Mucosa of descending colon (tissue), 3 donors: ENCODE measurements around the gene GNAO1. TPM values are rescaled to one million over a fixed set of nuclear protein-coding genes. Genes with fewer than 3 reads are reported as not detected.

Experiments used
- ATAC-seq: fragments of 200-7000 bp; cut with Tn5 transposase; one replicate; pipeline ENCODE4 v1.9.1; 2020; ENCODE audit warnings: mild to moderate bottlenecking, moderate library complexity
- DNase-seq, 3 donors: peaks; one replicate each; pipeline ENCODE4 v3.0.0-alpha.2; 2020
- H3K36me3 ChIP-seq: fragments of 200-600 bp; one replicate; pipeline ENCODE4 v1.8.0; 2021; ENCODE audit warnings: low read depth, mild to moderate bottlenecking
- H3K4me1 ChIP-seq: fragments of 200-600 bp; one replicate; pipeline ENCODE4 v1.8.0; 2021; ENCODE audit warnings: low read depth, mild to moderate bottlenecking
- H3K4me3 ChIP-seq: fragments of 200-600 bp; one replicate; pipeline ENCODE4 v1.8.0; 2021; ENCODE audit warnings: mild to moderate bottlenecking
- H3K9me3 ChIP-seq: fragments of 200-600 bp; one replicate; pipeline ENCODE4 v1.8.0; 2021; ENCODE audit warnings: mild to moderate bottlenecking
- intact Hi-C, 2 donors: fragments of 100-400 bp; cut with DNase I in 1 of 2; cut with micrococcal nuclease in 1 of 2; formaldehyde crosslinking; loops; one replicate each; pipeline versions ENCODE4 v1.11.0 to v1.11.1; 2022; cut with DNase I, micrococcal nuclease
- total RNA-seq, 3 donors: library from RNA; stranded (reverse); fragmentation: NEBNext Ultra II Directional in 2 of 3; extraction: Animal tissue kit (Norgen Biotek cat#: 25700) in 2 of 3; gene quantifications; one replicate each; pipeline versions ENCODE4 v1.2.1 to v1.2.4, GENCODE V29; 2021 to 2023
- TF ChIP-seq, protein P1 (sequence below): fragments of 200-600 bp; IDR thresholded peaks from one replicate; pipeline ENCODE4 v1.8.0; 2022; ENCODE audit warnings: antibody characterized with exemption, mild to moderate bottlenecking
- donor health status: DM: no; HTN: no; CAD: no; lungs with moderate emphysema.
- donor health status: DM: no; HTN: no; CAD: no.
- donor health status: DM: no; HTN: yes; CAD: no.

The GNAO1 gene
- total RNA-seq, 3 donors from 2014 or later = 8.3 to 113 (median 9.8) TPM

DNA sequence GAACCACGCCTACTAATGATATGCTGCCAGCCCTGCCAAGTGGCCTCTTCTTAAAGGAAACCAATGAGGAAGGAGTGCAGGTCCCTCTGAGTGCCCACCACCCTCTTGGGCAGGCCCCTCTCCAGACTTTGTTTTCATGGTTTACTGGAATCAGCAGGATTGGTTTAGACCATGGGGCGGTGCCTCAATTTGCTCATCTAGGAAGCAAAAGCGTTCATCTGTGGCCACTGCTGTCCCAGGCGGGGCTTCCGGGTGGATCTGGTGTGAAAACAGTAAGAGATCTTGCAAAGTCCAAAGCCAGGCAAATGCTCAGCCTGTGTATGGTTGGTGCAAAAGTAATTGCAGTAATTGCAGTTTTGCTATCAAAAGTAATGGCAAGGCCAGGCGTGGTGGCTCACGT lies 162.7 kb downstream of the GNAO1 start:
- DNase-seq (peak in 2 of 3 donors; percentile 10 to 13), ATAC-seq (no peak)
- TF ChIP-seq, protein P1, sequence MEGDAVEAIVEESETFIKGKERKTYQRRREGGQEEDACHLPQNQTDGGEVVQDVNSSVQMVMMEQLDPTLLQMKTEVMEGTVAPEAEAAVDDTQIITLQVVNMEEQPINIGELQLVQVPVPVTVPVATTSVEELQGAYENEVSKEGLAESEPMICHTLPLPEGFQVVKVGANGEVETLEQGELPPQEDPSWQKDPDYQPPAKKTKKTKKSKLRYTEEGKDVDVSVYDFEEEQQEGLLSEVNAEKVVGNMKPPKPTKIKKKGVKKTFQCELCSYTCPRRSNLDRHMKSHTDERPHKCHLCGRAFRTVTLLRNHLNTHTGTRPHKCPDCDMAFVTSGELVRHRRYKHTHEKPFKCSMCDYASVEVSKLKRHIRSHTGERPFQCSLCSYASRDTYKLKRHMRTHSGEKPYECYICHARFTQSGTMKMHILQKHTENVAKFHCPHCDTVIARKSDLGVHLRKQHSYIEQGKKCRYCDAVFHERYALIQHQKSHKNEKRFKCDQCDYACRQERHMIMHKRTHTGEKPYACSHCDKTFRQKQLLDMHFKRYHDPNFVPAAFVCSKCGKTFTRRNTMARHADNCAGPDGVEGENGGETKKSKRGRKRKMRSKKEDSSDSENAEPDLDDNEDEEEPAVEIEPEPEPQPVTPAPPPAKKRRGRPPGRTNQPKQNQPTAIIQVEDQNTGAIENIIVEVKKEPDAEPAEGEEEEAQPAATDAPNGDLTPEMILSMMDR = no peak
- intact Hi-C loops = no loop called here
- H3K4me1 ChIP-seq = peaks cover 4% of the 10 kb centered on the region
- H3K36me3 ChIP-seq = no peaks in the 10 kb centered on the region
- H3K4me3 ChIP-seq = no peak overlapping the region
- no peaks in the 10 kb centered on the region for H3K9me3 ChIP-seq

DNA sequence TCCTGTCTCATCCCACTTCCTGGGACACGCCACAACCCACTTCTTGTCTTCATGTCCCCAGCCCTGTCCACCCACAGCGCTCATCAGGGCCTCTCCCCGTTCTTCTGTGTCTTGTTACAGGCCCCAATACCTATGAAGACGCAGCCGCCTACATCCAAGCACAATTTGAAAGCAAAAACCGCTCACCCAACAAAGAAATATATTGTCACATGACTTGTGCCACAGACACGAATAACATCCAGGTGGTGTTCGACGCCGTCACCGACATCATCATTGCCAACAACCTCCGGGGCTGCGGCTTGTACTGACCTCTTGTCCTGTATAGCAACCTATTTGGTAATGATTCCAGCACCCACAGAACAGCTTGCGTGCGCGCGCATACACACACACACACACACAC lies 163.5 kb downstream of the GNAO1 start:
- ATAC-seq = no peak
- Histone ChIP-seq H3K4me3 (no peak overlapping the region), H3K36me3 (no peaks in the 10 kb centered on the region), H3K4me1 (peaks cover 4% of the 10 kb centered on the region), H3K9me3 (no peaks in the 10 kb centered on the region)
- intact Hi-C loops = no loop called here
- peak in 1 of 3 donors; percentile 36 for DNase-seq
- TF ChIP-seq, protein P1 = no peak

DNA sequence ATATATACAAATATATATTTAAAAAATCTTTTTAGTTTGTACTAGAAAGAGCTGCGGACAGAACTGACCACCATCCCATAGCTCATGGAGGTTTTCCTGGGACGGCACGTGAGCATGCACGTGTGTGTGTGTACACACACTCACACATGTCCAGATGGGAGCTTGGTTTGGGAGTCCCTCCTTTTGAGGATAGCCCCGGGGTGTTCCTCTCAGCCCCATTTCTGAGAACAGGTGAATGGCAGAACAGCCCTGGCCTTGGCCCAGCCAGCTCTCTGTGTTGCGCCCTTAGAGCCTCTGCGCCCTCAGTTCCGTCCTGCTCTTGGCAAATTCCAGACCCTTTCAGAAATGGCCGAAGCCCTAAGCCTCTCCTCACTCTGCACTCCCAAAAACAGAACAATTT lies 163.9 kb downstream of the GNAO1 start:
- intact Hi-C loops = no loop called here
- TF ChIP-seq, protein P1 = no peak
- peak in 1 of 3 donors; percentile 10 for DNase-seq
- no peak overlapping the region for H3K4me3 ChIP-seq
- peaks cover 4% of the 10 kb centered on the region for H3K4me1 ChIP-seq
- no peak for ATAC-seq
- H3K36me3 ChIP-seq = no peaks in the 10 kb centered on the region
- H3K9me3 ChIP-seq = no peaks in the 10 kb centered on the region

DNA sequence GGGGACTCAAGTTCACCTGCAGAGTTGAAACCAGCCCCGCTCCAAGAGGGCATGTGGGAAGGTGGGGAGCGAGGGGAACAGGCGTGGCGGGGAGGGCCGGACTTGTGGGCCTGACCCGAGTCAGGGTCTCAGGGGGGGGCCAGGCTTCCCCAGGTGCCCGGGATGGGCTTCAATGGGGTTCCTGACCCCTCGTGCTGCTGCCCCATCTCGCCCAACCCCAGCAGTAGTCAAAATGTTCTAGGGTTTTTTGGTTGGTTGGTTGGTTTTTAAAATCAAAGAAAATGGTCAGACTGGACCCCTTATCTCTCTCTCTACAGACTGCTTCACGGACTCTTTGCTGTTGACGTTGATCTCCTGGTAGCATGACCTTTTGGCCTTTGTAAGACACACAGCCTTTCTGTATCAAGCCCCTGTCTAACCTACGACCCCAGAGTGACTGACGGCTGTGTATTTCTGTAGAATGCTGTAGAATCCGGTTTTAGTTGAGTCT lies 164.5 kb downstream of the GNAO1 start:
- no peaks in the 10 kb centered on the region for H3K9me3 ChIP-seq
- TF ChIP-seq, protein P1 = no peak
- DNase-seq (peak in 2 of 3 donors; percentile 27 to 51), ATAC-seq (no peak)
- peaks cover 4% of the 10 kb centered on the region for H3K4me1 ChIP-seq
- intact Hi-C loops = no loop called here
- no peaks in the 10 kb centered on the region for H3K36me3 ChIP-seq
- H3K4me3 ChIP-seq = no peak overlapping the region

DNA sequence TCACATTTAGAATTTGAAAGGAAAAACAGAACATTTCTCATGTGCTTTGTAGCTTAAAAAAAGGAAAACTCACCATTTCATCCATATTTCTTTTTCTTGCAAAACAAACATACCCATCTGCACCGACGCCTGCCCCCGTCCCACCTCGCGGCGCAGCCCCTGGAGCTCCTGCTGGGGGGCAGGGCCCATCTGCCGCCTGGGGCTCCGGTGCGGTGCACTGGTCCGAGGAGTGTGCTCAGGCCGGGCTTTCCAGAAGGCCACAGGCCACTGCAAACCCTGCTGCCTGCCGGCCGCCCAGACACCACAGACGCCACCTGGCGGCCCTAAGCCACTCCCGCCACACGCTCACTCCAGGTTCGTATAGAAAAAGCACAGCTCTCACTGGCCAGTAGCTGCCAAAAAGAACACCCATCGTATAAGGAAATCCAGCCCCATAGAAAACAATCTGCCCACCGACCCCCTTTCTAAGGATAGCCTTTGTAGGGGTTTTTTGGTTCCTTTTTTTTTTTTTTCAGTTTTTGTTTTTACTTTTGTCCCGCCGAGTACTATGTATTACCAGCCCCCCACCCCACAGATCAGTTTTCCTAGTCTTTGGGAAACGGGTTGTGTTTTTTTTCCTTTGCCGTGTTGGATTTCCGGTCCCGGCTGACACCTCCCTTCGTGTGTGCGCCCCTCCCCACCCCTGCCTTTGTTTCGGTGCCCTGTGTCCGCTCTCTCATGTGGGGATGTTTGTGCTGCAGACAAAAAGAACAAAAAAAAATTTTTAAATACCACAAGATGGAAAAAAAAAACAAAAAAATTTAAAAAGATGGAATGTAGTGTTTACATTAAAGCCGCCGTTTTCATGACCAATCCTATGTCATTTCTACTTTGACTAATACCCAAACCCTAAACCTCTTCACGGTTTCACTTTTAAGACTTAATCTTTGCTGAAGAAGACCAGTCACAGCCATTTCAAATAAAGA lies 165.3 kb downstream of the GNAO1 start:
- TF ChIP-seq, protein P1 = peak; percentile 80
- H3K36me3 ChIP-seq = no peaks in the 10 kb centered on the region
- no peaks in the 10 kb centered on the region for H3K9me3 ChIP-seq
- peaks cover 4% of the 10 kb centered on the region for H3K4me1 ChIP-seq
- H3K4me3 ChIP-seq = no peak overlapping the region
- DNase-seq = peak; percentile 80 to 84 (median 82)
- intact Hi-C loops = no loop called here
- ATAC-seq = peak; percentile 95
